ENCODE measurements around the gene ARMC8.

The ARMC8 gene

GRCh38 chr3:138154534-138154933, 32.6 kb upstream of the ARMC8 start:
- Histone ChIP-seq H3K4me3 (ENCODE audit: low read depth, low read length) (no peak overlapping the region), H3K9me3 (no peaks in the 10 kb centered on the region; the same call in 1 of the 2 replicates), H3K4me1 (no peaks in the 10 kb centered on the region), H3K27me3 (no peaks in the 10 kb centered on the region), H3K36me3 (no peaks in the 10 kb centered on the region)
- TF ChIP-seq CTCF (IDR thresholded peaks at IDR 0.05; ENCODE audit: low read depth, low read length), result no peak
- DNase-seq, result no peak

GRCh38 chr3:138157743-138158142, 29.4 kb upstream of the ARMC8 start:
- Histone ChIP-seq H3K36me3 (peaks cover 16% of the 10 kb centered on the region), H3K27me3 (no peaks in the 10 kb centered on the region), H3K9me3 (no peaks in the 10 kb centered on the region; the same call in 1 of the 2 replicates), H3K4me1 (no peaks in the 10 kb centered on the region), H3K4me3 (ENCODE audit: low read depth, low read length) (no peak overlapping the region)
- no peak for DNase-seq
- no peak for TF ChIP-seq CTCF (IDR thresholded peaks at IDR 0.05; ENCODE audit: low read depth, low read length)

GRCh38 chr3:138165061-138165460, 22.0 kb upstream of the ARMC8 start:
- TF ChIP-seq CTCF (IDR thresholded peaks at IDR 0.05; ENCODE audit: low read depth, low read length), result no peak
- Histone ChIP-seq H3K27me3 (no peaks in the 10 kb centered on the region), H3K4me1 (no peaks in the 10 kb centered on the region), H3K4me3 (ENCODE audit: low read depth, low read length) (no peak overlapping the region), H3K9me3 (no peaks in the 10 kb centered on the region), H3K36me3 (peaks cover 54% of the 10 kb centered on the region)
- DNase-seq, result no peak

GRCh38 chr3:138172625-138173024, 14.5 kb upstream of the ARMC8 start:
- Histone ChIP-seq H3K36me3 (peaks cover 33% of the 10 kb centered on the region), H3K27me3 (no peaks in the 10 kb centered on the region), H3K4me1 (no peaks in the 10 kb centered on the region)

GRCh38 chr3:138173769-138174420, 13.2 kb upstream of the ARMC8 start:
- Histone ChIP-seq H3K9me3 (no peaks in the 10 kb centered on the region), H3K27me3 (no peaks in the 10 kb centered on the region), H3K36me3 (peaks cover 28% of the 10 kb centered on the region), H3K4me3 (ENCODE audit: low read depth, low read length) (peak overlapping the region; percentile 70), H3K4me1 (no peaks in the 10 kb centered on the region)
- DNase-seq, result no peak
- no peak for TF ChIP-seq CTCF (IDR thresholded peaks at IDR 0.05; ENCODE audit: low read depth, low read length)

More at GRCh38 chr3:138172625-138173024, 14.5 kb upstream of the ARMC8 start:
- no peak overlapping the region for H3K4me3 ChIP-seq (ENCODE audit: low read depth, low read length)
- no peaks in the 10 kb centered on the region for H3K9me3 ChIP-seq
- no peak for TF ChIP-seq CTCF (IDR thresholded peaks at IDR 0.05; ENCODE audit: low read depth, low read length)
- DNase-seq, result no peak

GRCh38 chr3:138174421-138175131, 12.5 kb upstream of the ARMC8 start, which contains the start of gene DBR1:
Gene DBR1, minus strand, starts transcription at chr3:138174921. Its CDS starts 126 bp downstream, at chr3:138174795.
- Histone ChIP-seq H3K9me3 (no peaks in the 10 kb centered on the region), H3K36me3 (peaks cover 21% of the 10 kb centered on the region), H3K4me1 (no peaks in the 10 kb centered on the region), H3K27me3 (no peaks in the 10 kb centered on the region), H3K4me3 (ENCODE audit: low read depth, low read length) (peak within 1 kb of the TSS; percentile 70)
- TF ChIP-seq CTCF (IDR thresholded peaks at IDR 0.05; ENCODE audit: low read depth, low read length), result no peak
- DNase-seq, result peak; percentile 87
